Right renal pelvis (tissue), 4 donors: ENCODE results near the gene HCN2. TPM values are rescaled to one million over a fixed set of nuclear protein-coding genes. Genes with fewer than 3 reads are reported as not detected.
A peak's percentile ranks its signal among the peaks of the same experiment; 100 is the strongest.

Experiments
- DNase-seq, 4 donors: peaks; one replicate each; pipeline ENCODE4 v3.0.0-alpha.2; 2013; ENCODE audit warnings: low read depth in 4 of 4, low spot score in 3 of 4, missing footprints in 1 of 4
- polyA plus RNA-seq, 4 donors: library from polyadenylated mRNA; unstranded; fragments of 120-200 nt; gene quantifications; one replicate each; pipeline ENCODE4 v1.2.1, GENCODE V29; 2013; ENCODE audit not compliant: insufficient read length in 4 of 4

Gene HCN2
- polyA plus RNA-seq, 4 donors: 0.18 to 0.44 (median 0.23) TPM

GRCh38 chr19:633786-634639 is 44.3 kb downstream of the HCN2 start:
- no peak for DNase-seq

DNA sequence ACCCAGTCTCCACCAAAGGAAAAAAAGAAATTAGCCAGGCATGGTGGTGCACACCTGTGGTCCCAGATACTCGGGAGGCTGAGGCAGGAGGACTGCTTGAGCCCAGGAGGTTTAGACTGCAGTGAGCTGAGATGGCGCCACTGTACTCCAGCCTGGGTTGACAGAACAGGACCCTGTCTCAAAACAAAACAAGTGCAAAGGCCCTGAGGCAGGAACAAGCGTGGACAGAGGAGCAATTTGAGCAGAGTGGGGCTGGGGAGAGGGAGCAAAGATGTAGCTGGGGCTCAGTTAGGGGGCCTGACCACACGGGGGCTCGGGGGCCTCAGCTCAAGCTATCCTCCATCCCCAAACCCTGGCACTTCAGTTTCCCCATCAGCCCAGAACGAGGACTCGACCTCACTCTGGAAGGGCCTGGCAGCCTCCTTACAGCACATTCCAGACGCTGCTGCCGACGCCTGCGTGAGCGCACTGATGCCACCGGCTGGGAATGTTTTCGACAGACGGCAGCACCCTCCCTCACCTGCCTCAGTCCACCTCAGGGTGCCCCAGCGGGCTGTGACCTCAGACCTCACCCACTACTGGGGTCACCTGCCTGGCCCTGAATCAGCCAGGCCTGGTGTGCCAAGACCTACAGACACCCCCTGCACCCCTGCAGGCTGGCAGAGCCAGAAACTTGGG is 45.4 kb downstream of the HCN2 start:
- no peak for DNase-seq

- no peak for DNase-seq
Measured at GRCh38 chr19:638906-639252, 49.2 kb downstream of the HCN2 start.

- peak; percentile 69 to 77 (median 75) for DNase-seq
Measured at GRCh38 chr19:639253-640160, 49.8 kb downstream of the HCN2 start, which contains the start of gene FGF22. Gene FGF22, plus strand, starts transcription at chr19:639879. Its CDS starts 47 bp downstream, at chr19:639926.

DNA sequence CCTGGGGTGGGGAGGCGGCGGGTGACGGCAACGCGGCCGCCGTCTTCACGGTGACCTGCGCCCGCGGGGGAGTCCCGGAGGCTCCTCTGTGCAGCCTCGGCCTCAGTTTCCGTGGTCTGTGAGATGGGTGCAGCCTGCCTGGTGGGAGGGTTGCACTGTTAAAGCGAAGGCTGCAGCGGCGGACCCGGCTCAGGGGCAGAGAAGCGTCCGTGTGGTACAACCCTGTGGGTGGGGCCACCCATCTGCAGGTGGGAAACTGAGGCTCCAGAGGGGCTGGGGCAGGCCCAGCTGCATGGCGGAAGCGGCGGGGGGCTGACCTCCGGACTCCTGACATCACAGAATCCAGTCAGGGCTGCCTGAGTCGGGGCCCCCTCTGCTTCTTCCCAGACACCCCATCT is 50.5 kb downstream of the HCN2 start:
- DNase-seq: no peak

DNA sequence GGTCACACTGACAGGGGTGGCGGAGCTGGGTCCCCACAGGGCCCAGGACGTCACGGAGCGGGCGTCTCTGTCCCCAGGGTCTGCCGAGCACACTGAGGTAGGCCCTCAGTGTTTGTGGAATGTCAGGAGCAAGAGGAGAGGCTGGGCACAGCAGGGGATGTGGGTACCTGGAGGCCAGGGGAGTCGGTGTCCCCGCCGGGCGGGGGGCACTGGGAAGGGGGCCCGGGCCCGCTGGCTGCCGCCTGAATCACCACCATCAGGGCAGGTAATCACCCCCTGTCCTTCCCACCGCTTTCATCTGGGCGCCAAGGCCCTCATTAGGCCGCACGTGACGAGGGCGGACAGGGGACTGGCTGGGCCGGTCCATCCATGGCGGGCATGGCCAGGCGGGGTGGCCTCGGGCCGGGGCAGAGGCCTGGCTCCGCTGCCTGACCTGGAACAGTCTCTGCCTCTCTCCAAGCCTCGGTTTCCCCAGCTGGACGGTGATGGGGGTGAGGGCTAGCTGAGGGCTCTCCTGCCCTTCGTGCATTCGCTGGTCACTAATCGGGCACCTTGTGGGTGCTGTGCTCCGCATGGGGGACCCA is 51.0 kb downstream of the HCN2 start:
- DNase-seq: no peak

DNA sequence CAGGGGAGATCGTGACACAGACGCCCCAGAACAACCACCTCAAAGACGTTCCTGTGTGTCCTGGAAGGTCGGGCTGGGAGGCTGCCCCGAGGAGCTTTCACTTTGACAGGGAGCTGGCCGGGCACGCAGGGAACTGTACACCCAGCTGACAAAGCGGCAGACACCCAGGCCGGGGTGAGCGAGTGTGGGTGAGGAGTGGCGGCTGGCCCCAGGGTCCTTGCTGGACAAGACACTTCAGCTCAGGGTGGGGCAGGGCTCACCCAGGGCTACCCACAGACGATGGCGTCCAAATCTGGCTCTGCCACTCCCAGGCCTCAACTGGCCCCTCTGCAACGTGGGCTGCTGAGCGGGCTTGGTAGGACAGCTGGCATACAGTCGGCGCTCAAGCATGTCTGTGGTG is 52.0 kb downstream of the HCN2 start:
- DNase-seq: no peak

DNA sequence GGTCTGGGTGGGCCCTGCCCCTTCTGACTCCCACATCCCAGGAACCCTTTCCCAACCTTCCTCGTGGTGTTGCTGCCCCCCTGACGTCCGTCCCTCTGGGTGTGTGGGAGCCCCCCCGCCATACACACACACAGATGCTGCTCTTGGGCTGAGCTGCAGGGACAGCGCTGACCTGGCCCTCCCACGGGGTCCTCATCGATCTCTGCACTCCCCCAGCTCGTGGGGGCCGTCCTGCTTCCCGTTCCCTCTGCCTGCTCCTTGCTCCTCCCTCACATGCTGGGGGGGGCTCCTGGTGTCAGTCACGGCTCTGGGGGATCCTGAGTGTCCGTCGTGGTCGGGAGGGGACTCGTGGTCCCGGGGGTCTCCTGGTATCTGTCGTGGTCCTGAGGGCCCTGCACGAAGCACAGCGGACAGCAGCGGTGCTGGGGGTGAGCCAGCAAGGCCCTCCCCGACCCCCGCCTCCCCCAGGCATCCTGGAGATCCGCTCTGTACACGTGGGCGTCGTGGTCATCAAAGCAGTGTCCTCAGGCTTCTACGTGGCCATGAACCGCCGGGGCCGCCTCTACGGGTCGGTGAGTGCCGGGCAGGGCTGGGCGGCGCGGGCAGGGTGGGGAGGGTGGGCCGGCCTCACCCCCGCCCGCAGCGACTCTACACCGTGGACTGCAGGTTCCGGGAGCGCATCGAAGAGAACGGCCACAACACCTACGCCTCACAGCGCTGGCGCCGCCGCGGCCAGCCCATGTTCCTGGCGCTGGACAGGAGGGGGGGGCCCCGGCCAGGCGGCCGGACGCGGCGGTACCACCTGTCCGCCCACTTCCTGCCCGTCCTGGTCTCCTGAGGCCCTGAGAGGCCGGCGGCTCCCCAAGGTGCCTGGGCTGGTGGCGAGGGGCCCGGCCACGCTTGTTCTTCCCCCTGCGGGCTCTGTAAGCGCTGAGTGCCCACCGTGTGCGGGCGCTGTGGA is 53.4 kb downstream of the HCN2 start:
- no peak for DNase-seq

- DNase-seq: no peak
Measured at GRCh38 chr19:643736-644135, 54.1 kb downstream of the HCN2 start.

DNA sequence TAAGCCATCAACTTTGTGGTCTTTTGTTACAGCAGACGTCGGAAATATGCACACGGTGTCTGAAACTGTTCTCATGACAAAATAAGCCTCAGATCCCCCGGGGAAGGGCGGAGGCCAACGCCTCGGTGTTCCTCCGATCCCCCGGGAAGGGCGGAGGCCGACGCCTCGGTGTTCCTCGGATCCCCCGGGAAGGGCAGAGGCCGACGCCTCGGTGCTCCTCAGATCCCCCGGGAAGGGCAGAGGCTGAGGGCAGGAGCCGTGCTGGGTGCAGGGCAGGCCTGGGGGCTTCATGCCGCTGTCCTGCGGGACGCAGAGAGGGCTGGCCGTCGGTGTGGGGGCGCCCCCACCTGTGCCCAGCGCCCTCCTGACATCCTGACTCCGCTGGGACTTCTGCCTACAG is 54.7 kb downstream of the HCN2 start:
- no peak for DNase-seq

DNA sequence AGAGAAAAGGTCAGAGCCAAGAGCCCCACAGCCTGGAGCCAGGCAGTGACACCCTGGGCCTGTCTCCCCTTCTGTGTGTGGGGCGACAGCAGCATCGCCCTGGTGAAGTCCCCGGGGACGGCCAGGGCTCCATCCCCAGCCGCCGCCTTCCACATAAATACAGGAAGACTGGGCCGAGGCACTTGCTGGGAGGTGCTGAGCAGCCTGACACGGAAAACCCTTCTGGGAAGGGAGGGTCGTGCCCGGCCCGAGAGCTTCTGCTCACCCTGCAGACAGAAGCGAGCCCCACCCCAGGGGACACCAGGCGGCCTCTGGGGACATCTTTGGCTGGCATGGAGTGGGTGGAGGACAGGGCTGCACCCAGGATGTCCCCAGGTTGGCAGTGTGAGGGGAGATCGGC is 55.1 kb downstream of the HCN2 start:
- no peak for DNase-seq

GRCh38 chr19:645912-646778 is 56.5 kb downstream of the HCN2 start:
- no peak for DNase-seq

- DNase-seq: no peak
Measured at GRCh38 chr19:646779-647565, 57.3 kb downstream of the HCN2 start.

- no peak for DNase-seq
Measured at GRCh38 chr19:647566-648284, 58.0 kb downstream of the HCN2 start.

- DNase-seq: no peak
Measured at GRCh38 chr19:648305-648704, 58.6 kb downstream of the HCN2 start.

- no peak for DNase-seq
Measured at GRCh38 chr19:648904-649801, 59.5 kb downstream of the HCN2 start.
